MG63 (cell line): ENCODE measurements around the gene UNC13C. TPM values are rescaled to one million over a fixed set of nuclear protein-coding genes. Genes with fewer than 3 reads are reported as not detected.

ENCODE experiments used
- DNase-seq: peaks from one replicate; pipeline ENCODE4 v3.0.0-alpha.2; 2020
- H3K27me3 ChIP-seq: fragments of 250-450 bp; sonication (Bioruptor Pico); 2 replicates; pipeline ENCODE4 v1.5.1; 2020; ENCODE audit warnings: mild to moderate bottlenecking, moderate library complexity
- H3K36me3 ChIP-seq: fragments of 250-450 bp; sonication (Bioruptor Pico); 2 replicates; pipeline ENCODE4 v1.5.1; 2020; ENCODE audit warnings: mild to moderate bottlenecking, moderate library complexity
- H3K4me3 ChIP-seq: fragments of 250-450 bp; sonication (Bioruptor Pico); 2 replicates; pipeline ENCODE4 v1.5.1; 2020; ENCODE audit warnings: mild to moderate bottlenecking, moderate library complexity
- H3K9me3 ChIP-seq: fragments of 250-450 bp; sonication (Bioruptor Pico); 2 replicates; pipeline ENCODE4 v1.5.1; 2020; ENCODE audit warnings: mild to moderate bottlenecking, moderate library complexity
- total RNA-seq: library from RNA; depleted of rRNA; stranded (reverse); fragments of >200 nt; shearing (Covaris generic); gene quantifications from 2 replicates; pipeline ENCODE4 v1.2.3, GENCODE V29; 2014; ENCODE audit warnings: low replicate concordance

The UNC13C gene
- total RNA-seq, 1 experiment from 2014 or later: not detected

DNA sequence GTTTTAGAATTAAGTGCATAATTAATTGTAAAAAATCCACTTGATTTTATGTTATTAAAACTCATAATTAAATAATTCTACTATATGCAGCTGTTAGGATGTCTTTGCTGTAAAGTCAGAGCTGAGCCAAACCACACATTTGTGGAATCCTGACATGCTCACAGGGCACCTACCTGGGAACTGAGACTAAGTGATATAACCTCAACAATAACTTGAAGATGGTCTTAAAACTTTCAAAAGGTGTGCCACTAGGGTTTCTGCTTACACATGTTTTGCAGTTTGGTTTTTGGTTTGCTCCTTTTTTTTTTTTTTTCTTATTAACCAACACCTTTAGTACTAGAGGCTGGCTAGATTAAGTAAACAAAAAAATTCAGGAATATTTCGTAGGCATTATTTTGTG, 549.8 kb downstream of the UNC13C start:
- 0 out of 2 replicates have a peak, but pooled peaks cover 6% of the 10 kb centered on the region for H3K27me3 ChIP-seq
- no peaks in the 10 kb centered on the region for H3K36me3 ChIP-seq
- no peak for DNase-seq
- H3K9me3 ChIP-seq: no peaks in the 10 kb centered on the region
- H3K4me3 ChIP-seq: no peak overlapping the region

DNA sequence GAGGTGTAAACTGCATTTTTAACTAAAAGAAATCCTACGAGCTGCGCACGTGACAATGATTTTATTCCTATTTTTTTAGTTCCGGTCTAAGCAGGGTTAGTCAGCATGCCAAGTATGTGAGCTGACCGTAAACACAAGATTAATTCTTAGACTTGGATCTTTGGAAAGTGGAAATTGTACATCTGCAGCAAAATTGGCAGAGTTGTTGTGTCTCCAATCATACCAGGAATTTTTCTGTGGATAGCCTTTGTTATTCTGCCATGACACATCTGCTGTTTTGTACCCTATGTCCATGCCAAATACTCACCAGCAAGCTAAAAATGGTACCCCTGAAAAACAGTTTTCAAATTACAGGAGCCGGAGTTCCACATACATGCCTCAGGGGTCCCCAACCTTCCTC, 562.5 kb downstream of the UNC13C start:
- no peak overlapping the region for H3K4me3 ChIP-seq
- no peaks in the 10 kb centered on the region for H3K36me3 ChIP-seq
- H3K9me3 ChIP-seq: 0 out of 2 replicates have a peak, but pooled peaks cover 2% of the 10 kb centered on the region
- peaks cover 2% of the 10 kb centered on the region; the same call in 1 of the 2 replicates for H3K27me3 ChIP-seq
- DNase-seq: no peak

DNA sequence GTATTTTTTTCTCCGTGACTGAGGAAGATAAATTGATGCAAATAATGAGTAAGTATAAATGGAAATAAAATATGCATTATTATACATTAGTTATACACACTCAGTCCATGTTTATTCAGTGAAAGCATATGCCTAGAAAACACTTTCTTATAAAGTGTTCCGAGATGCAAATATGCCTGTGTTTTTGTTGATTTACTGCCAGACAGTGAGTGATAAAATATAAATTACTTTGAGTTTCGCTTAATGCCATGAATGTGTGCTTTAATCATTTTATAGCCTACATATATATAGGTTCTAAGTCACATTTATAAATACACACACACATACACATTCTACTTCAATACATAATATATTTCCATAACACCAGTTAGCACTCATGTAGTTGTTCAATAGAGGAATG, 569.2 kb downstream of the UNC13C start:
- no peaks in the 10 kb centered on the region for H3K9me3 ChIP-seq
- no peaks in the 10 kb centered on the region for H3K27me3 ChIP-seq
- no peak for DNase-seq
- no peaks in the 10 kb centered on the region for H3K36me3 ChIP-seq
- H3K4me3 ChIP-seq: no peak overlapping the region

DNA sequence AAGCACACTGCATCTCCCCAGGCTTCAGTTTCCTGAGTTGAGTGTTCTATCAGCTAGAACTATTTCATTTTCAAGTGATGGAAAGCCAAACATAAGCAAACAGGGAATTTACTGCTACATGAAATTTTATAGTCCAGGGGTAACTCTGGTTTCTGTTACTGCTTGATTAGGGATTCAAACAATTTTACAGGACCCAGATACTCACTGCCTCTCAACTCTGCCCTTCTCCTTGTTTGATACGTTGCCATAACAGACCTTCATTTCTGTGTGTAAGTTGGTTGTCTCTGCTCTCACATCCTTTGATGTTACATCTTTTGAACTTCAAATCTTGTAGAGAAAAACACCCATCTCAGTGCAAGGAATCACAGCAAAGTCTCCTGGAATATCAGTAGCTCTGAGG, 572.7 kb downstream of the UNC13C start:
- Histone ChIP-seq H3K27me3 (no peaks in the 10 kb centered on the region), H3K4me3 (no peak overlapping the region), H3K9me3 (no peaks in the 10 kb centered on the region), H3K36me3 (no peaks in the 10 kb centered on the region)
- DNase-seq: no peak

DNA sequence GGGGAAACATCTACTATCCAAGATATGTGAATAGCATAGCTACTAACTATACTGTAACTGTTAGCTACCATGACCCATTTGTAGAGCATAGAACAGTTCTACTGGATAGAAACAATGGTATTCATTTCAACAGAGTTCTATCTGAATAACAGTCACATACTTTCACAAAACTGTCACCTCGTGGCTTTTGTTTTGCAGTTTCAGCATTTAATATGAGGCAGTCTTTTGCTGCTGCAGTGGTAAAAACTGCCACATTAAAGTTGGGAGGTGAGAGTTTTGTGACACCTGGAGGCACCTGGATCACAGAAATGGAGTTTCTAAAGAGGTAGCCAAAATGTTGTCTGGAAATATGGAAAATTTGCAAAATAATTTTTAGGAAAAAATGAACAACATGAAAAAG, 578.0 kb downstream of the UNC13C start:
- Histone ChIP-seq H3K36me3 (no peaks in the 10 kb centered on the region), H3K4me3 (no peak overlapping the region), H3K9me3 (no peaks in the 10 kb centered on the region), H3K27me3 (peaks cover 3% of the 10 kb centered on the region; the same call in 1 of the 2 replicates)
- no peak for DNase-seq

DNA sequence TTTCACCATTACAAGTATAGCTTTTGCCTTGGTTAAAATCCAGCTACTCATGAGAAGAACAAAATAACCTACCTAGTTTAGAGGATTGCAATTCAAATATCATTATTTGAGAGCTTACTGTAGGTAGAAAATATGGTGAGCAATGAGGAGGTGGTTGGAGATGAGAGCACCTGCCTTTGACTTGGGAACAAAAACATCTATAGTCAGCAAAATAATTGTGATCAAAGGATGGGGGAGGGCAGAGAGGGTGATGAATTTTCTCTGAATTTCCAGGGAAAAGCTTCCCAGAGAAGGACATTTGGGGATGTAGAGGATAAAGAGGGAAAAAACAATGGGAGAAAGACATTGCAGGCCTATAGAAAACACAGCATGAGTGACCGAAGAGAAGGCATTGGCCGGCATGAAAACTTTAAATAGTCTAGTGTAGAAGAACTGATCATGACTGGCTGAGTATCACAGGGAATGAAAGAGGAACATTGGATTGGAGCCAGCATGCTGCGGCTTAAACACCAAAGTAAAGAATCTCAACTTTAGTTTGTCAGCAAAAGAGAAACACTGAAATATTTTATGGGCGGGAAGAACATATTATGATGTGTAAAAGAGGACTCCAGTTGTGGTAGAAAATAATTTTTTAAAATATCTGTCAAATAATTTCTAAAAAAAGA, 581.3 kb downstream of the UNC13C start:
- H3K4me3 ChIP-seq: no peak overlapping the region

DNA sequence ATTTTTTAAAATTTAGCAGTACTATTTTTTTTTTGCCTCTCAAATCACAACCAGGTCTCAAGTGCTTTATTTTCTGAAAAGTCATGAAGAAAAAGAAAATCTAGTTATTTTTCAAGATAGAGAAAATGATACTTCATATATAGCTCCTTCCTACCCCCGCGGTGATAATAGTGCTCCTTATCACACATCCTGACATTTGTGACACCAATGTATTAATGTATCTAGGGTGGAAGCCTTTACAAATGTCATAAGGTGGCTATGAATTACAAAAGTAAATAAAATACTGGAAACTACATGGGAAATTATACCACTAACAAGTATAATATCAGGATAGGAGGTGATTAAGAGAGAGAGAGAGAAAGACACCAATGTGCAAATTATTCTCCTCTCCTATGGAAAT, 582.2 kb downstream of the UNC13C start:
- H3K9me3 ChIP-seq: no peaks in the 10 kb centered on the region
- H3K36me3 ChIP-seq: no peaks in the 10 kb centered on the region
- DNase-seq: no peak
- H3K4me3 ChIP-seq: no peak overlapping the region
- H3K27me3 ChIP-seq: peaks cover 3% of the 10 kb centered on the region; the same call in 1 of the 2 replicates

More for the DNA sequence above, 581.3 kb downstream of the UNC13C start:
- Histone ChIP-seq H3K27me3 (peaks cover 3% of the 10 kb centered on the region; the same call in 1 of the 2 replicates), H3K9me3 (no peaks in the 10 kb centered on the region), H3K36me3 (no peaks in the 10 kb centered on the region)
- no peak for DNase-seq

DNA sequence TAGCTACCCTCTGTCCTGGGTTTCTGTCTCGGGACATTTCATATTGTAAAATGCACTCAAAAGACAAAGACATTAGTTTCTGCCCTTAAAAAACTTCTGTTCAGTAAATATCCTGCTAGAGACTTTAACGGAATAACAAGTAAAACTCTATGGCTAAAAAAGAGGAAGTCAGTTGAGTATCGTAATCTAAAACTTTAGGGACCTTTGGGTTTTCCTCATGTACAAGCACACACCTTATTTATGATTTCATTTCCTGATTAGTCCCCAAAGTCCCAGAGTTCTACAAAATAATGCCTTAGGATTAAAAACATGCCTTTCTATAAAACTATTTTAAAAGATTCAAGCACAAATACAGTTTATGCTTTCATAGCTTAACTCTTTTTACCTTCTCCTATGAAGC, 585.9 kb downstream of the UNC13C start:
- no peak for DNase-seq
- H3K9me3 ChIP-seq: no peaks in the 10 kb centered on the region
- H3K27me3 ChIP-seq: peaks cover 3% of the 10 kb centered on the region; the same call in 1 of the 2 replicates
- H3K36me3 ChIP-seq: no peaks in the 10 kb centered on the region
- no peak overlapping the region for H3K4me3 ChIP-seq

DNA sequence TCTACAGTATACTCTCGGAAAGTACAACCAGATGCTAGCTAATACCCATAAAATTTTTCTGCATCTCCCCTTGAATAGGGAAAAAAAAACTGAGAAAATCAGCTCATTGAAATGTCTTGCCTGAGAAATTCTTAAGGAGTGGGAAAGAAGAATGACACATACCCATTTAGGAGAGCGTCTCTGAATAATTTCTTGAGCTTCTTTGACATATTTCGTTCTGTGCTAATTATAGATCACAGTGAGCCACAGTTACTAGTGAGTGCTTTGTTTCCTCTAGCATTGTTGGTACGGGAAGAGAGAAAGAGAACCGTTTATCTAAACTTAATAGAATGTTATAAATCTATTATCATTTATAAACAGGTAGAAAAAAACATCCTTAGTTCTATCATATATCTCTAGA, 588.4 kb downstream of the UNC13C start:
- no peaks in the 10 kb centered on the region for H3K9me3 ChIP-seq
- no peak overlapping the region for H3K4me3 ChIP-seq
- H3K27me3 ChIP-seq: no peaks in the 10 kb centered on the region; the same call in 1 of the 2 replicates
- no peaks in the 10 kb centered on the region for H3K36me3 ChIP-seq
- no peak for DNase-seq

DNA sequence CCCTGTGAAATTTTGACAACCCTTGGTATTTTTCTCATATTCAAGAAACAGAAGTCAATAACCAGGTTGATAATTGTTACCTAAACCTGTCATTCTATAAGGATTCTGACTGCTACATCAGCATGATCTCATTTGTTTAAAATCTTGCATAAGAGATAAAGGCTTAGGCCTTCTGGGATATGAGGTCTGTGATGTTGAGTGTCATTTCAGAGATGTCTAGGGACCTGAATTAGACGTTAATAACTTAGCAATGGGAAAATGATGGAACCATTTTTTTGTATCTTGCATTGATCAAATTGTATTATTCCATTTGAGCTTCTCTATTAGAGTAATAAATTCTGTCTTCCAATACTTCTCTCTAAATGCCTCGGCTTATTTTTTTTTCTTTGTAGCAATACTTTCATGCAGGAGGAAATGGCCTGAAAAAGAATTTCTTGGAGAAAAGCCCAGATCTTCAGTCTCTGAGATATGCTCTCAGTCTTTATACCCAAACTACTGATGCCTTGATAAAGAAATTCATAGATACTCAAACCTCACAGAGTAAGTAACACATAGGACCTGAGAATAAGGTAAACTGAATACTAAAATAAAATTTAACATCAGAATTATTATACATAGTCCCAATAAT, 589.3 kb downstream of the UNC13C start:
- Histone ChIP-seq H3K36me3 (no peaks in the 10 kb centered on the region), H3K27me3 (no peaks in the 10 kb centered on the region; the same call in 1 of the 2 replicates), H3K4me3 (no peak overlapping the region), H3K9me3 (no peaks in the 10 kb centered on the region)
- no peak for DNase-seq

DNA sequence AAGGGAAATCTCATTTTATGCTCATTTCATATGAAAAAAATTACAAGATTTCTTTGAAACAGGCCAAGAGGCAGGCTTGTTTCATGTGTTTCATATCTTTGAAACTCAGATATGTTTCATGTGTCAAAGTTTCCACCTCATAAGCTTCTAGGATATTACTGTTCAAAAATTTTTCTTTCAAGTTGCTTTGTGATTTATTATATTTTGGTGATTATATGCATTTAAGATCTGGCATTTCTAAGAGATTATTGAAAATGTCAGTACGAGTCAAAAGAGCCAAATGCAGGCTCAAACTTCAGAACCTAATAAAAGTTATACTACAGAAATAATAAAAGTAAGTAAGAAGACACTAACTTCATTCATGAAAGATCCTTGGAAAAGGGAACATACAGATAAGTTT, 590.1 kb downstream of the UNC13C start:
- no peaks in the 10 kb centered on the region for H3K36me3 ChIP-seq
- H3K27me3 ChIP-seq: no peaks in the 10 kb centered on the region; the same call in 1 of the 2 replicates
- H3K9me3 ChIP-seq: no peaks in the 10 kb centered on the region
- DNase-seq: no peak
- H3K4me3 ChIP-seq: no peak overlapping the region

DNA sequence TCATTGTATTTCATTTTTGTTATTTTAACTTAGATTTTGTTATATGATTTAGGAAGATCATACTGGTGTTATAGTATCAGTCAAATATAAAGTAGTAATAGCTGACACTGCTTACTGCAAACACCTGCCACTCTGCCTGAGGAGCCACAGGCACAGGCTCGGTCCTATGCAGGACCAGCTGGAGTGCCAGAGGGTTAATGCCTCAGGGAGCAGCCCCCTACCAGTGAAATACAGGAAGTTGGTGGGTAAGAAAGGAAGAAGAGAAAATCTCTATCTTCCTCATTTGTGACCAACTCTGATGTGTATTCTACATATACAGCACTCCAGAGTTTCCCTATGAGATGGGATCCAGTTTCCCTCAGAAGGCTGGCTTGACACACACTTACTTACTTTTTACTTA, 593.3 kb downstream of the UNC13C start:
- H3K4me3 ChIP-seq: no peak overlapping the region
- H3K9me3 ChIP-seq: no peaks in the 10 kb centered on the region

DNA sequence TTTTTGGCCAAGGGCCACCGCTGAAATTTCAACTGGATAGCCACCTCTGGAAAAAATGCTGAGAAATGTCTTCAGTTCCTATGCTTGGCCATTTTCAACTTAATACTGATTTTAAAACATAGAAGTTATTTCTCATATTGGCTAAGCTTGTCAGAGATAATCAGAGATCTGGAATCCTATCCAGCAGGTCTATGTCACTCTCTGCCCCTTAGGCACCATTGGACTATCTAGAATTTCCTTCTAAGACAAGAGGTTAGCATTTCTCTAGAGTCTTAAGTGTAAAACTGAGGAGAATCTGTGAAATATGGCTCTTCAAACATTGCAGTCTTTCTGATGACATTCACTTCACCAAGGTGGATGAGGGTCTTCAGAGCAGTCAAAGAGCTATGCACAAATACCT, 597.3 kb downstream of the UNC13C start:
- Histone ChIP-seq H3K4me3 (no peak overlapping the region), H3K27me3 (peaks cover 7% of the 10 kb centered on the region; the same call in 1 of the 2 replicates), H3K36me3 (no peaks in the 10 kb centered on the region), H3K9me3 (no peaks in the 10 kb centered on the region)
- DNase-seq: no peak

More for the DNA sequence above, 593.3 kb downstream of the UNC13C start:
- peaks cover 4% of the 10 kb centered on the region; the same call in 1 of the 2 replicates for H3K27me3 ChIP-seq
- no peaks in the 10 kb centered on the region for H3K36me3 ChIP-seq
- DNase-seq: no peak

DNA sequence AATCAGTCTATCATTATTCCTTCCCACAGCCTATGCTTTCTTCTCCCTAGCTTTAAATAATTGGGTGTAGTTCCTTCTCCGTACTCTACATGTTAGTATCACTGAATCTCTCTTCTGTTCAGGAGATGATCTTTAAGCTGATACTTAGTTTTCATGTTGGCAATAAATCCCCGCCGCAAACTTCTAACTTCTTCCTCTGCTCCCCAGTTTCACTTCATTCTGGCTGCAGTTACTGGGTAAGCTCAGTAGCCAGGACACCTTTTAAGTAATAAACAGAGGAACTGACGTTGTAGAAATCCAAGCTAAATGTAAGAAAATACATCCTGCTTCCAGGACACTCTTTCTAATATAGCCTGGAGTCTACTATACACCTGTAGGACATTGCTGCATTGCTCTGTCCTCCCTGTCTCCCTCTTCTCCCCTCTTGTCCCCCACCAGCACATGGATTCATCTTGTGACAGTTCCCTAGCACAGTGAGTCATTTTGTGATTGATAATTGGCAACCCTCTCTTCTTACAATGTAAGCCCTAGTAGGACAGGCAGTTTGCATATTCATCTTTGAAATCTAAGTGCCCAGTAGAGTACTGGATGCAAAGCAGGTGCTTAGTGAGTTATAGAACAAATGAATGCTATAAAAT, 598.2 kb downstream of the UNC13C start:
- DNase-seq: no peak
- Histone ChIP-seq H3K9me3 (no peaks in the 10 kb centered on the region), H3K27me3 (peaks cover 7% of the 10 kb centered on the region; the same call in 1 of the 2 replicates), H3K36me3 (no peaks in the 10 kb centered on the region), H3K4me3 (no peak overlapping the region)

DNA sequence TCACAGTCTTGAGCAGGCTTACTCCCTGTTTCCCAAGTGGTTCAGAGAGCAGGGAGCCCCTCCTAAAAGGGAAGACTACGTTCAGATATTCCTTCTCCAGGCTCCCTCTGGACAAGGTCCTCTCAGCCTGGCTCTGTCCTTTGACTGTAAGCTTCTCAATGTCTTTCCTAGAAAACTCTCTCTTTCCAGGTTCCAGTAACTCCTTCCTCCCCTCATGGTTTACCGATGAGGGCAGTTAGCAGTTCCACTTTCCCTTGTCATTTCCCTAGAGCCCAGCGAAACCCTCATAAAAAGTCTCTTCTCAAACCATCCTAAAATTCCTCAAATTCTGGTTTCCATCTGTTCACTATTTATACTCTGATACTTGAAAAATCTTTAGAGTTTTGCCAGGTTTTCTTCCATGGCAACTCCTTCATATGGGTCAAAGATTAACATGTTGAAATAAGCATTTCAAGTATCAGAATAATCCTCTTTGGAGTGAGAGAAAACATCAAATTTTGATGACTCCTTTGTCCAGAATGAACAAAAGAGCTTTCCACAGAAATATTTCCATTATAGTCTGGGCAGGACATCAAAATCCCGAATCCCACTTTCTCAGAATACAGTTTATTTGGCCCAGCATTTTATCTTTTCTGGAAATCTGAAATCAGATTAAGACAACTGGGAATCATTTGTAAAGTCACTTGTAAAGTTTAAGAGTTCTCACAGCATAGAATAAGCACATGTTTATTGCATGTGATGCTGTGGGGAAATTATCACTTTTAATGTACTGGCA, 599.4 kb downstream of the UNC13C start:
- Histone ChIP-seq H3K4me3 (no peak overlapping the region), H3K27me3 (peaks cover 7% of the 10 kb centered on the region; the same call in 1 of the 2 replicates), H3K9me3 (no peaks in the 10 kb centered on the region), H3K36me3 (no peaks in the 10 kb centered on the region)
- no peak for DNase-seq

DNA sequence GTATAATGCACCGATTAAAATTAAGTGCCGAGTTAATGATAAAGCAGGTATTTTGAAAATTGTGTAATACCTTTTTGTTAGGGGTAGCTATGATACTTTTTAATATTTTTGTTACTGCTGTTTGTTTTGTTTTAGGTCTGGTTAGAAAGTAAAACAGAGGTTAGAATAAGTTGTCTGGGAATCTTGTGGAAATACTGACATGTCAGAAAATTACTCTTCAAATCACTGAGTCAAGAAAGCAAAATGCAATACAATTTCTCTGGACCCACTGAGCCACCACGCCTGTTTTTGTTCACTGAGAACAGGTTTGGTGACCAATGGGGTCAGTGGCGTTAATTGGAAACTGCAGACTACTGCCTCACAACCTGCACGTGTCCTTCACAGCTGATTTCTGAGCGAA, 601.6 kb downstream of the UNC13C start:
- peaks cover 3% of the 10 kb centered on the region; the same call in 1 of the 2 replicates for H3K27me3 ChIP-seq
- no peak overlapping the region for H3K4me3 ChIP-seq
- DNase-seq: no peak
- H3K9me3 ChIP-seq: no peaks in the 10 kb centered on the region
- no peaks in the 10 kb centered on the region for H3K36me3 ChIP-seq

DNA sequence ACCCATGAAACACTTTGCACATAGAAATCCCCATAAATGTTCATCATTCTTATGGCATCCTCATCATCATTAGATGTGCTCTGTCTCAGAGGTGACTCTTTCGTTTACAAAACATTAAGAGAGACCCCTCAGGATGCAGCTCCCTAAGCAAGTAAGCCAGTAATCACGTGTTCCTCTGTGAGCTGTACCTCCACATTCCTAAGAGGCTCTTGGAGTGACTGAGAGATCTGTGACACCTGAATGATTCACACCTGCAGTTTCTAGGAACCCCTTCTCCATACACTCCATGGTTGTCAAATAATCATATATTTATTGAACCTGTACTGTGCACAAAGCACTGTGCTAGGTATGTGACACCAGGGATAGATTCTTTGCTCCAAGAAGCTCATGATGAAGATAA, 602.4 kb downstream of the UNC13C start:
- Histone ChIP-seq H3K36me3 (no peaks in the 10 kb centered on the region), H3K9me3 (no peaks in the 10 kb centered on the region), H3K27me3 (peaks cover 3% of the 10 kb centered on the region; the same call in 1 of the 2 replicates), H3K4me3 (no peak overlapping the region)
- no peak for DNase-seq
